HG02678 (cell line): ENCODE measurements around the gene CREBBP.

Experiments
- ATAC-seq: cut with Tn5 transposase; IDR thresholded peaks from one replicate; pipeline ENCODE4 v1.9.1; 2021; ENCODE audit warnings: mild to moderate bottlenecking, moderate library complexity; ENCODE audit not compliant: unreplicated experiment

Gene CREBBP

DNA sequence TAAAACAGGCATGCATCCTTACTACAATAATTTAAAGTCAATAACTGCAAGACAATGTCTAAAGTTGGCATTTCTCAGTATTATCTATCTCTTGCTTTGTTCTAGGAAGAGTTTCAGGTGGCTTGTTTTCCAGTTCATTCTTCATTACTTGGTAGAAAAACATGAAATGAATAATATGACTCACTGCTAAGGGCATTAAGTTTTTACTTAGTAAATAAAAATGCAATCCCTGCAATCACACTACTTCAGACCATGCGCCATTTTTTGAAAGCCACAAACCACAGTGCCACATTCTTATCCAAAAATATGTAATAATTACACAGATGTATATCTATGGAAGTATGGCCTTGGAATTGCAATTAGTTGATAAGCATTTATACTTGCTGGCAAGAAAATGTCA, 55.4 kb downstream of the CREBBP start:
- ATAC-seq: no peak

DNA sequence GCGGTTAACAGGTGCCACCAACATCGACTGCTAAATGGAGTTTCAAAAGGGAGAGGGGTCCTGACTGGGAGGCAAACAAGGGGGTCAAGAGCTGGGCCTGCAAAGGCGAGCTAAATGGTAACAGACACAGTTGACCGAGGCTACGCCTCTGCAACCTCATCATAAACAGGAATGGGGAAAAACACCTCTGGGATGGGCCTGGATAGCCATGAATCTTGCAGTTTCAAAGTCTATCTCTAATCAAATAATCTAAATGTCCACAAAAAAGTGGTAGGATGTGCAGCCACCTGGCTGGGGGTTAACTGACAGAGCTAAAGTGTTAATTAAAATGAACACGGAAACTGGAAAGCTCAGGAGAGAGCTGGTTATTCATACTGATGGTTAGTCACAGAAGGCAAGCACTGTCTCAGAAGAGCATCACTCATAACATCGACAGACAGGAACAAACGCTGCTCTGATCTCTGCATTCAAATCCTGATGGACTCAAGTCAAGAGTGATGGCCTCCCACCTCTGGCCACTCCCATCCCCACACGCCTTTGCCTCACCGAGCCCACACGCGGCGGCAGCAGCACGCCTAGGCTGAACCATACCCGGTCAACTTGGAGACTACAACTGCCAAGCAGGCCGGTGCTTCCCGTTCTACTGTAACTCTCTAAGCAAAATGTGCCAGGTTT, 56.3 kb downstream of the CREBBP start:
- no peak for ATAC-seq

DNA sequence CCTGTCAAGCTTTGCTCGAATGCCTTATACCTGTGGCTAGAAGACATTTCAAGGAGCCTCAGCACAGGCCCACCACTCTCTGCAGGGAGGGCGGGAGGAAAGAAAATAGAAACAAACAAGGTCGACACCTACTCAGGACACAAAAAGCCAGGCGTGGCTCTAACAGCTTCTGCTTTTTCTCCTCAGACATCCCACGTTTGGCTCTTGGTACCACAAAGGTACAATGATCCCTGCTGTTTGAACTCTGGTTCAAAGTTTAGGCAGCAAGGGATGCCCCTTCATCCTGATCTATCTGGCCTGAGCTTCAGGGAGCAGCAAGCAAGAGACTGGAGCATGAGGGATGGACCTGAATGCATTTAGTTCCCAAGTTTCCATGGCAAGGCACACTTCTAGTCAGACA, 57.1 kb downstream of the CREBBP start:
- ATAC-seq: no peak

DNA sequence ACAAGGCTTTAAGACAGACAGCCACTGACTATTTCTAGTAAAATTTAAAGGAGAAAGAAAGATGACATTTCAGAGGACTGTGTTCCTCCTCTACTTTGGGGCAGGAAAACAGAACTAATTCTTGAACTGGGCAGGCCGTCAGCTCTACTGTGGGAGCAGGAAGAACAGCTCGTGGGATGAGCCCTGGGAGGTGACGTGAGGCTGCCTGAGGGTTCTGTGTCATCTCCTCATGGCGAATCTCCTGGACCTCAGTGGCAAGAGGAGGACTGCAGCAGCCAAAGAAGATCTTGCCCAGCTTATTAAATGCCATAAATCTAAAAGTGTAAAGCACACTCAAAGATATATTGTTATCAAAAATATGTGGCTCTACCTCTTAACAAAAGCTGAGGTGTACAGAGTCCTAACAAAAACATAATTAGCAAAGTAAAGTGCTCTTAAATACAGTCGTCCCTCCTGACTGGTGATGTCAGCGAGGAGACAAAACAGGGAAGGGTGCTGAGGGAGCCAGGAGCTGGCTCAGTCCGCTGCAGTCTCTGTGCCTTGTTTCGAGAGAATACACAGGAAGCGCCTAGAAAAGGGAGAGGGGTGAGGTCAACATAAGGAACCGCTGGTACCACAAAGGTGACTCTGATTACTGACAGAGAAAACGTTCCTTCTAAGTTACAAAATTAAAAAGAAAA, 58.0 kb downstream of the CREBBP start:
- no peak for ATAC-seq

- no peak for ATAC-seq
Observed at GRCh38 chr16:3821184-3821583, 59.3 kb downstream of the CREBBP start.

DNA sequence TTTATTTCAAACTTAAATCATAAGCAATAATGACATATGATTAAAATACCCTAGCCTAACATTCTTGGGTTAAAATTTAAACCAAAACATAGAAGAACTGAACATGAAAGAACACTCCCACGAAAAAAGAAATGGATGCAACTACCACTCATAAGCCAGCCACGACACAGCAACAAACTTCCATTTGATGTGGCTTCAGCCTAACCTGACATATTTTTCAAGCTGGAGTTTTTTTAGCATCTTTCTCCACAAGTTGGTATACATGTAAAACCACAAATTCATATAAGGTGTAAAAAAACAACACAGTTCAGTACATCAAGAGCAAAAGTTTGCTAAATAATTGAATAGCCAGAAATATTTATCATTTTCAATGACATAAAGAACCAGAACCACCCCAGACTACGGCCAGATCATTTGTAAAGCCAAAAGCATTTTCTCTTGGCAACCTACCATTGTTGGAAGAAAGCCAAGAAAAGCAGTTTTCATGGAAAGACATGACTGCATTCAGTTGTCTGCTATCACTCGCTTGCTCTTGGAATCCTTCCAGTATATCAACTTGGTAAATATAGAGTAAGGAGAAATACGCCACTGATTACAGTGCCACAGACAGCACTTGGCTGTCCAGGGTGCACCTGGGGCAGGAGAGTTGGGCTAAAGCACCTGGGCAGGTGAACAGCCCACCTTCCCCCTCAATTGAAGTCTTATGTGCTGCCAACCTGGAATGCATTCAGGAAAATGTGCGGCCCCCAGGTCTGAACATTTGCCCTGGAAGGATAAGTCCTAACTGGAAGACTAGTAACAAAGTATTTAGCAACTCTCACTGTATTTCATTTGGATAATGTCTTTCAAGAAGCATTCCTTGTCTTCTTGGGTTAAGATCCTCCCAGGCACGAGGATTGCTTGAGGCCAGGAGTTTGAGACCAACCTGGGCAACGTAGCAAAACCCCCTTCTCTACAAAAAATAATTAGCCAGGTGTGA, 60.5 kb downstream of the CREBBP start:
- ATAC-seq: no peak

DNA sequence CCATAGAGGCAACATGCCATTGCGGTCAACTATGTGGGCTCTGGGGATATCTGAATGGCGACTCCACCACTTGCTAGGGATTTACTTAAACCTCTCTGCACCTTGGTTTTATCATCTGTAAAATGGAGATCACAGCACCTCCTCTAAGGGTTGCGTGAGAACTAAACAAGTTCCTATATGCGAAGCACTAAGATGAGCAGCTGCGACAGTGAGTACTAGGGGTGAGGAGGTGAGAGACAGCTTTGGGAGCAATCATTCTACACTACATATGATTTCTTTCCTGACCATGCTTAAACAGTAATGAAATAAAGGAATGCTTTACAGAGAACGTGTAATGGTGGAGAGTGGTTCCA, 61.4 kb downstream of the CREBBP start:
- ATAC-seq: no peak

DNA sequence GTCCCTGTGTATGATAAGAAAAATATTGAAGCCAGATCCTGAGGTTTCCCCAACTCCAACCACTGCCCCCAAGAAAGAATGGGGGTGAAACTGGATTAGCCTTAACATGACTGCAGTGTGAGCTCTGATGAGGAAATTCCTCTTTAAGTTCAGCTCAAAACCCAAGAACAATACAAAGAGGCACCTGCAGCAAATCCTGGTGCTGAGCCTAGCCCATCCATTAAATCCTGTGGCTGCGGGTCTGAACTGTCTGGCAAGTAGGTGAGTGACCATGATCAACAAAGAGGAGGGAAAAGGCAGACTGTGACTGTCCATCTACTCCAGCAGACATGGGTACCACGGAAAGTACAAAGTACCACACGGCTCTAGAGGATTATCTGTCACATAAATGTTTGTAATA, 64.2 kb downstream of the CREBBP start:
- ATAC-seq: no peak

GRCh38 chr16:3814755-3815154, 65.8 kb downstream of the CREBBP start:
- no peak for ATAC-seq

GRCh38 chr16:3812469-3813172, 67.9 kb downstream of the CREBBP start:
- ATAC-seq: no peak

DNA sequence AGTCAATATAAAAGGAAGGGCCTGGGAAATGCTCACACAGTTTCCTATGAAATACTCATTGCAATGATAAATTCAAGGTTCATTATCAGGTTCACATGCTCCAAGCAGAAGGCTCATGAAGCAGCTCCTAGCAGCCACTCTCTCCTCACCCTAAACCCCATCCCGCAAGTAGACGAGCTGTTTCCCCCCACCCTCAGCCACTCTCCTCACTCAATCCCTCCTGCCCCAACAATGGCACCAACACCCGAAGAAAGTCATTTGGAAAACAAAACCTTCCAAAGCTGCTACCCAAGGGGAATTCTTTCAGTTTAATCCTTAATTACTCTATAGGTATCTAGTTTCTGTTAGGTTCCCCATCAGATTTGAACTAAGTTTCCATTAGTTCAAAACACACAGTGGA, 69.7 kb downstream of the CREBBP start:
- no peak for ATAC-seq

- no peak for ATAC-seq
Observed at GRCh38 chr16:3810198-3810664, 70.3 kb downstream of the CREBBP start.

DNA sequence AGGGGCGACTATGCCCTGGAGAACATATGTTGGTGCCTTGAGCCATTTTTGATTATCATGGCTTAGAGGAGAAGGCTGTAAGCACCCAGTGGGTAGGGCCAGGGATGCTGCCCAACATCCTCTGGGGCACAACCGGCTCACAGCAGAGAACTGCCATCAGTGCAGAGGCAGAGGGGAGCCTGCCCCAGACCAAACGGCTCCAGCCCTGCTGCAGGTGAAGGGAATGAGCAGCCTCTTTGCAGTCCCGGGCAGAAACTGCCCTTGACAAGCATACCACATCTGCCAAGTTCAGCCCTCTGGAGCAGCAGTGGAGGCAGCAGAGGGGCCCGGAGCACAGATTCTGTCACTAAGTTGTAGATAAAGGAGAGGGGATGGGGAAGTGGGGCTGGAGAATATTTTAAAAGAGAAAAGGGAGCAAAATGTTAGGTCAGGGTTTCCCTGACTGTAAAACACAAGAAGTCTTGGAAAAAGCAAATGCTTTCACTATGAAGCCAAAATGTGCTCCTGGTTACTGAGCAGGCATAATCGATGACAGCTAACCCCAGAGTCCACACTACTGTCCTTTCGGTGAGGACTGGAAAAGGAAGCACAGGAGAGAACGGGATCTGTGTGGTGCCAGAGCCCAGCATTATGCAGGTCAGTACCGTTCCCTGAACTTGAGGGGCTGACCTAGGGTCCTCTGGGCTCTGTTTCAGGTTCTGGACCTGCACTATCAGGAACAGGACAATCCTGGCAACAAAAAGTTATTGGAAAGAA, 72.0 kb downstream of the CREBBP start:
- no peak for ATAC-seq

DNA sequence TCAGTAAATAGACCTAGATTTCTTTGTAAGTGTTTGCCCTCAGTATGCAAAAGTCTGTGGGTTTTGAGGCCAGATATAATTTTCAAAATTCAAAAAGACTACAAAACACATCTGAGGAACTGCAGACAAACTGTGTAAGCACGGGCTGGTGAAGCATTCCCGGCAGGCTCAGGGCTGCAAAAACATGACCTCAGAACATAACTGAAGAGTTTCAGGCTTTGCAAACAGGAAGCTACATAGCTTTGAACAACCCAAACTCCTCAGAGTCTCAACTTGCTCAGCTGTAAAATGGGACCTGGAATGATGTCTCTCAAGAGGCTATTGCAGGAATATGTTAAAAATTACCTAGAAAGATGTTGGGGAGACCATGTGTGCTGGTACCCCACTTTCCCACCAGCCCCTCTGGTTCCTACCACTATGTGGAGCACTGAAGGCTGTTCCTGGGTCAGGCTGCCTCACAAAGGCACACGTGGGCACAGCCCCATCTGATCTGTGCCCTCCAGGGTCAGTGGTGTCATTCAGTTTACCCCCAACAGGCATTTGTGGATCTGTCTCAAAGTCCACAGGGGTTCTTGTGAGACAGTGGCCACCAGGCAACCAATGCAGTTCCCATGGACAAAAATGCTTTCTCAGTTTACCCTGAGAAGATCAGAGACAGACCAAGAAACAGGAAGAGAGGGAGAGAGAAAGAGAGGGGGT, 72.9 kb downstream of the CREBBP start:
- ATAC-seq: no peak

- ATAC-seq: no peak
Observed at GRCh38 chr16:3804426-3805016, 76.0 kb downstream of the CREBBP start.

GRCh38 chr16:3800477-3801270, 79.8 kb downstream of the CREBBP start:
- ATAC-seq: no peak

DNA sequence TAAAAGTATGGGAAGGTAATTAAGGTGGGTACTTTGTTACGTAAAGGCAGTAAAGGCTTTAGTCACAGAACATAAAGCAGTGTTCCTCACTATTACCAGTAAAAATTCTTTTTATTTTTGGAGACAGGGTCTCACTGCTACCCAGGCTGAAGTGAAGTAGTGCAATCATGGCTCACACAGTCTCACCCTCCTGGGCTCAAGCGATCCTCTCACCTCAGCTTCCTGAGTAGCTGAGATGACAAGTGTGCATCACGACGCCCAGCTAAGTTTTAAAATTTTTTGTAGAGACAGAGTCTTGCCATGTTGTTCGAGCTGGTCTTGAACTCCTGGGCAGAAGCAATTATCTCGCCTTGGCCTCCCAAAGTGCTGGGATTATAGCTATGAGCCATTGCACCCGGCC, 80.5 kb downstream of the CREBBP start:
- no peak for ATAC-seq

DNA sequence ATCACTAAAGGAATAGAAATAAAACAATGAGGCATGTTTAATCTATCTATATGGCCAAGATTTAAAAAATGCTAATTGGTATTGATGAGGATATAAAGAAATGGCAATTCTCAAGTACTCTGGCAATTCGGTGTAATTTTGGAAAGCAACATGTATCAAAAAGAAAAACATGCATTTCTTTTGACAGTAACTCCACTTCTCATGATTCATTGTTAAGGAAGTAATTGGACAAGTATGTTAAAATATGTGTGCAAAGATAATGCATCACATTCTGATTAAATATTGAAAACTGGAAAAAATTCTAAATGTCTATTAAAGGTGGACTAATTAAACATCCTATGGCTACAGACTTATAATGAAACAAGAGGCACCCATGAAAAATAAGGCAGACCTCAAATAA, 81.2 kb downstream of the CREBBP start:
- no peak for ATAC-seq
